Stomach (tissue), 4 donors: ENCODE results near the gene SPRR2D.

Source experiments
- EP300 ChIP-seq: sonication (generic); formaldehyde crosslinking; IDR thresholded peaks from one replicate; pipeline ENCODE4 v1.6.1; 2017; ENCODE audit warnings: antibody characterized with exemption
- POLR2A ChIP-seq, 4 donors: fragments of 450-650 bp; IDR thresholded peaks; one replicate each; pipeline ENCODE4 v1.6.1; 2016; ENCODE audit warnings: antibody characterized with exemption in 4 of 4, control low read depth in 2 of 4, mild to moderate bottlenecking in 1 of 4, moderate library complexity in 1 of 4
- POLR2AphosphoS5 ChIP-seq, 3 donors: sonication (generic); formaldehyde crosslinking; IDR thresholded peaks; one replicate each; pipeline ENCODE4 v1.6.1; 2016; ENCODE audit warnings: antibody characterized with exemption in 3 of 3
- TF ChIP-seq, protein P1 (sequence below), 7 experiments: fragments of 450-650 bp in 4 of 7; fragments of 200-600 bp in 3 of 7; sonication (generic) in 3 of 7; IDR thresholded peaks; one replicate each; pipeline ENCODE4 v1.5.1; 2016 to 2019; ENCODE audit warnings: antibody characterized with exemption in 7 of 7, control low read depth in 2 of 7, mild to moderate bottlenecking in 1 of 7

DNA sequence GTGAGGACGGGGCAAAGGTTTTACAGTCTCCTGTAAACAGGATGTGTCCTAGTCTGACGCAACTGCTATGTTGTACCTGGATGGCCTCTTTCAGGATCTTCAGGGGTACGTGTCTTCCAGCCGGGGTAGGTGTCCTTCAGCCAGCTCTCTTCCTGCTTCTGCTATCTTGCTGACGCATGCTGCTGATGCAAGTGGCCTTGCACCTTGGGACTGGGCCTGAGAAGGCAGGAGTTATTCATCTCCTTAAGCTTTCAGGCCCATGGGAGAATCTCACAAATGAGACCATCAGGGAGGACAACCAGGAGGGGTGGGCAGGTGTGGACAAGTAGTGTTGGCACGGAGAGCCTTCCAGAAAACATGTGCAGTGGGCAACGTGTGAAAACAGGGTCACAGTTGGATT lies 17.8 kb downstream of the SPRR2D start:
- TF ChIP-seq, protein P1, sequence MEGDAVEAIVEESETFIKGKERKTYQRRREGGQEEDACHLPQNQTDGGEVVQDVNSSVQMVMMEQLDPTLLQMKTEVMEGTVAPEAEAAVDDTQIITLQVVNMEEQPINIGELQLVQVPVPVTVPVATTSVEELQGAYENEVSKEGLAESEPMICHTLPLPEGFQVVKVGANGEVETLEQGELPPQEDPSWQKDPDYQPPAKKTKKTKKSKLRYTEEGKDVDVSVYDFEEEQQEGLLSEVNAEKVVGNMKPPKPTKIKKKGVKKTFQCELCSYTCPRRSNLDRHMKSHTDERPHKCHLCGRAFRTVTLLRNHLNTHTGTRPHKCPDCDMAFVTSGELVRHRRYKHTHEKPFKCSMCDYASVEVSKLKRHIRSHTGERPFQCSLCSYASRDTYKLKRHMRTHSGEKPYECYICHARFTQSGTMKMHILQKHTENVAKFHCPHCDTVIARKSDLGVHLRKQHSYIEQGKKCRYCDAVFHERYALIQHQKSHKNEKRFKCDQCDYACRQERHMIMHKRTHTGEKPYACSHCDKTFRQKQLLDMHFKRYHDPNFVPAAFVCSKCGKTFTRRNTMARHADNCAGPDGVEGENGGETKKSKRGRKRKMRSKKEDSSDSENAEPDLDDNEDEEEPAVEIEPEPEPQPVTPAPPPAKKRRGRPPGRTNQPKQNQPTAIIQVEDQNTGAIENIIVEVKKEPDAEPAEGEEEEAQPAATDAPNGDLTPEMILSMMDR (IDR thresholded peaks at IDR 0.05): no peak
- TF ChIP-seq EP300: no peak
- no peak for TF ChIP-seq POLR2A (IDR thresholded peaks at IDR 0.05)
- no peak for TF ChIP-seq POLR2AphosphoS5 (IDR thresholded peaks at IDR 0.05)
